Stimulated activated memory B cell treated with anti-CD40 and anti-IgM and Interleukin-4, amounts not matched to agents 10 μg/mL and 1 μg/mL and 100 μg/mL, for 72 hours (primary cell): Measurements from ENCODE around the gene XAB2.

Experiments used
- ATAC-seq: fragments of 150-1000 bp; cut with Tn5 transposase; 2 replicates; pipeline ENCODE4 v1.10.0; 2021
- H3K27ac Mint-ChIP-seq: one replicate; pipeline ENCODE4 v1.8.0; 2022; ENCODE audit warnings: mild to moderate bottlenecking, mixed read lengths
- H3K27me3 Mint-ChIP-seq: one replicate; pipeline ENCODE4 v1.8.0; 2022; ENCODE audit warnings: mixed read lengths
- H3K36me3 Mint-ChIP-seq: one replicate; pipeline ENCODE4 v1.8.0; 2022; ENCODE audit warnings: mixed read lengths
- H3K4me1 Mint-ChIP-seq: one replicate; pipeline ENCODE4 v1.8.0; 2022; ENCODE audit warnings: mixed read lengths
- H3K4me3 Mint-ChIP-seq: one replicate; pipeline ENCODE4 v1.8.0; 2022; ENCODE audit warnings: mild to moderate bottlenecking, moderate library complexity, mixed read lengths
- H3K9me3 Mint-ChIP-seq: one replicate; pipeline ENCODE4 v1.8.0; 2022; ENCODE audit warnings: mixed read lengths

XAB2 gene

DNA sequence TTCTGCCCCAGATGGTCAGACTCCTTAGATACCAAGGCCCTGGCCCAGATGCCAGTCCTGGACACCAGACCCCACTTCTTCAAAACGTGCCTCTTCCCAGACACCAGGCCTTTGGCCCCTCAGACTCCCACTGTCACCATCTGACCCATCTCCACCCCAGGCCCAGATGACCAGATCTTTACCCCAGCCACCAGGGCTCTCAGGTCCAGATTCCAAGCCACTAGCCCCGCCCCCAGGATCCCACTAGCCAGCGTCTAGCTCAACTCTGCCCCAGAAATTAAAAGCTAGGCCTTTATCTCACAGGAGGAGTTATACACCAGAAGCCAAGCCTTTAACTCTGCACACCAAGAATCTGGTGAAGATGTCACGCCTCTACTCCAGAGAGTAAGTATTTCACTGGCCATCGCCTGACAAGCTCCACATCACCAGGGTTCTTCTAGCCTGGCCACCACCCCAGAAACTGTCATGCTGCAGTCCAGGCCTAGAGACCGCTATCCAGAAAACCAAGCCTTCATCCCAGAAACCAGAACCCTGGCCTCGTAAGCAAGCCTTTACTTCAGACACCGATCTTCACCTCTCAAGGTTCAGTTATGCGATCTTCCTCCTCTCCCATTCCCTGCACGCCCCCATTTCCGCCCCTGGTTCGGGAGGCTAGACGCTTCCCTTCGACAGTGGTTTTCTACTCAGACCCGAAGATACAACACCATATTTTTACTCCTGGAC is 595 bp downstream of the XAB2 start:
- no peaks in the 10 kb centered on the region for H3K27me3 Mint-ChIP-seq
- peaks cover 52% of the 10 kb centered on the region for H3K4me1 Mint-ChIP-seq
- ATAC-seq: no peak
- H3K4me3 Mint-ChIP-seq: peak overlapping the region; percentile 93
- no peaks in the 10 kb centered on the region for H3K9me3 Mint-ChIP-seq
- peak overlapping the region; percentile 97 for H3K27ac Mint-ChIP-seq
- H3K36me3 Mint-ChIP-seq: peaks cover 47% of the 10 kb centered on the region

DNA sequence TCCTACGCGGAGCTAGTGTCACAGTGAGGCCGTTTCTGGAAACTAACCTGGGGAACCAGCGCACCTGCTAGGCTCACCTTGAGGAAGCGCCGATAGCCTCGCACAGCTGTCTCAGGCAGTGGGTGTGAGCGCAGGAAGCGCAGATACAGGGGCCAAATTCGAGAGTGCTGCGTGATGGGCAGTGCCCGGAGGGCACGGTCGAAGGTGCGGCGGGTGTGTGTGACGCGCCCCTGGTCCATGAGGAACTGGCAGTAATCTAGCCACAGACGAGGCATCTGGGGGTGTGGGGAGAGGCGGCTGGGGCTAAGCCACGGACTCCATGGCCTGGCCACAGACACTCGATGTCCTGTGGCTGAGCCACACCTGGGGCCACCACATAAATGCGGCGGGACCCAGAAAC is 2.2 kb downstream of the XAB2 start:
- Mint-ChIP-seq H3K27me3 (no peaks in the 10 kb centered on the region), H3K4me3 (no peak overlapping the region), H3K4me1 (peaks cover 52% of the 10 kb centered on the region), H3K9me3 (no peaks in the 10 kb centered on the region), H3K27ac (no peak overlapping the region), H3K36me3 (peaks cover 48% of the 10 kb centered on the region)
- ATAC-seq: no peak

DNA sequence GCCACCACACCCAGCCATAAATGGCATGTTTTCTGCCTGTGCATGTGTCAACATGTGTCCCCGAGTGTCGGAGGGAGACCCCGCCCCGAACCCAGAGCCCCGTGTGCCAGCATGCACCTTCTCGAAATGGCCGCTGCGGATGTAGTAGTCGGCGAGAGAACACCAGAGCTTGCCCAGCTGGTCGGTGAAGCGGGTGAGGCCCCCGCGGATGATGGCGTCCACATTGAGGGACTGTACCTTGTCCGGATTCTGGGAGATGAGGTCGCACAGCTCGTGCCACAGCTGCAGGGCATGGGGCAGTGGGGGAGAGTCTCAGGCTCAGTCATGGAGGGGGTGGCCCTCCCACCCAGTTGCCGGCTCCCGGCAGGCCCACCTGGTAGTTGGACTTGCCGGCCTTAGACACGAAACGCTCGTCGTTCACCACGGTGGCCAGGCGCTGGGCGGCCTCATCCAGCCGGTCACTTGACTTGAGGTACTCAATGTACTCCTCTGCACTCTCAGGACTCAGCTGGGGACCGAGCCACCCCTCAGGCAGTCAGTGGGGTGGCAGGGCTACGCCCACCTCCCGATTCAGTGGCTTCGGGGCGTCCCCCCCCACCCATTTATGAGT is 3.5 kb downstream of the XAB2 start:
- ATAC-seq: no peak
- Mint-ChIP-seq H3K36me3 (peaks cover 54% of the 10 kb centered on the region), H3K9me3 (no peaks in the 10 kb centered on the region), H3K4me1 (peaks cover 41% of the 10 kb centered on the region), H3K27ac (no peak overlapping the region), H3K27me3 (no peaks in the 10 kb centered on the region), H3K4me3 (no peak overlapping the region)

DNA sequence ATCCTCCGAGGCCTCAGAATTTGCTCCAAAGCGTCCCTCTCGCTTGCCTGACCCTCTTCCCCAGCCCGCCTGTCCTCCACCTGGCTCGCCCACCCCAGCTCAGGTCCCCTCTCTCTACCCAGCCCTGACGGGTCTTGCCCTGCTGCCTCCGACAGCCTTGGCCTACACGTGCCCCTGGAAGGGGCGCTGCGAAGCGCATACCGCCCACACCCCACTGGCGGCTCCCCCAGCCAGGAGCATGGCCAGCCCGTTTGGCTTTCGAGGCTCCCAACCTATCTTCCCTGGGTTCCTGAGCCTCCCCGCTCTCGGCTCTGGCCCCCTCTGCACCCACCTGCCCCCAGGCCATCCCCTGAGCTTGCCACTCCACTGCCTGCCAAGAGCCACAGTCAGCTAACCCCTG is 4.5 kb downstream of the XAB2 start:
- Mint-ChIP-seq H3K27me3 (no peaks in the 10 kb centered on the region), H3K4me1 (peaks cover 31% of the 10 kb centered on the region), H3K4me3 (no peak overlapping the region), H3K36me3 (peaks cover 62% of the 10 kb centered on the region), H3K27ac (no peak overlapping the region), H3K9me3 (no peaks in the 10 kb centered on the region)
- no peak for ATAC-seq

DNA sequence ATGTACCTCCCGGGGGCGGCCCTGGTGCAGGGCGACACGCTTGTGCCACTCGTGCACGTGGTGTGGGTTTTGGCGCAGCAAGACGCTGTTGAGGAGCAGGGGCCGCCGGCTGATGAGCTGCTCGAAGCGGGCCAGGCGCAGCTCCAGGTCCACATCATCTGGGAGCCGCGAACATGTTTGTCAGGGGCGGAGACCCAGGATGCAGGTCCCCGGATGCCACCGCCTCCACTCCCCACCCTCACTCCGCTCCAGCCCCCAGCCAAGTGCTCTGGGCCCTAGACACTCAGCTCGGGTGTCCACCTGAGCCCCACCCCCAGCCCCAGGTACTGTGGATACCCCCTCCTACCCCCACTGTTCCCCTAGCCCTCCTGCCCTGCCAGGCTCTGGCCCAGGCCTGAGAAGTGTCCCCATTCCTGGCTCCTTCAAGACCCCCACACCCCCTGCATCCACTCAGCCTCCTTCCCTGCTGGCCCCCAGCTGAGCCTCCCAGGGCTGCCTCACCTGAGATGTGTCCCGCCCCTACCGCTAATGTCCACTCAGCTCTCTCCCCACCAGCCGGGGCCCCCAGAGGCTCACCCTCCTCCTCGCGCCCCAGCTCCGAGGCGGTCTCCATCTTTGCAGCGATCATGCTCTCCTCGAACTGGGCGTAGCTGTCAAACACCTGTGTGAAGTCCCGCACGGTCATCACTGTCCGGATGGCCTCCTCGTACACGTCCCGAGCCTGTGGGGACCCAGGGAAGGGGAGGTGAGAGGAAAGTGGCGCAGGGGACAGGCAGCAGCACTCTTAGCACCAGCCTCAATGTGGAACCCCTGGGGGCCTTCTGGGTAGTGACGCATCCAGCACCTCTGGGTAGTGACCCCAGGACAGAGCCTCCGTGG is 5.4 kb downstream of the XAB2 start:
- H3K4me3 Mint-ChIP-seq: no peak overlapping the region

DNA sequence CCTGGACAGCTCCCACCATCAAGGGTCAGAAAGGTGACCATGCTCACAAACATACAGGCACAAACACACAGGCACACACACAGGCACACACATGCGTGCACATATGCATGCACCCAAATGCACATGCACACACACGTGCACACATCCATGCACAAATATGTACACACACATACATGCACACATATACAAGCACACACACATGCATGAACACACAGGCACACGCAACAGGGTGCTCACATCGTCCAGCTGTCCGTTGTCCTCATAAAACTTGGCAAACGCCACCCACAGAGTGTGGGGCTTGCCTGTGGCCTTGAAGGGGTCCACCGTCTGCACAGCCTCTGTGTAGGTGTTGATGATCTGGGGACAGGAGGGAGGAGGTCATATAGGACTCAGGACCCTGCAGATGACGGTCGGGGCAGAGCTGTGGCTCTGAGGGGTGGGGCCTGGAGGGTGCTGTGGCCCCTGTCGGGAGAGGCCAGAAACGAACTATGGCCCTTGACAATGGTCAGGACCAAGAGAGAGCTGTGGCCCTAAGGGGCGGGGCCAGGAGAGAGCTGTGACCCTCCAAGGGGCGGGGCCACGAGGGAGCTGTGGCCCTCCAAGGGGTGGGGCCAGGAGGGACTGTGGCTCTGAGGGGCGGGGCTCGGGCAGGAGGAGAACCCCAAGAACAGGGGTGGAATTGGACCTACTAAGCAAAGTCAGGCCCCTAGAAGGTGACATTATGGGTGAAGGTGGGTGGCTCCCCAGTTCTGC is 6.2 kb downstream of the XAB2 start:
- no peaks in the 10 kb centered on the region for H3K27me3 Mint-ChIP-seq
- ATAC-seq: no peak
- H3K4me1 Mint-ChIP-seq: peaks cover 14% of the 10 kb centered on the region
- no peaks in the 10 kb centered on the region for H3K9me3 Mint-ChIP-seq
- H3K4me3 Mint-ChIP-seq: no peak overlapping the region
- peaks cover 69% of the 10 kb centered on the region for H3K36me3 Mint-ChIP-seq
- no peak overlapping the region for H3K27ac Mint-ChIP-seq

More for the DNA sequence above, 5.4 kb downstream of the XAB2 start:
- H3K9me3 Mint-ChIP-seq: no peaks in the 10 kb centered on the region
- peaks cover 22% of the 10 kb centered on the region for H3K4me1 Mint-ChIP-seq
- ATAC-seq: no peak
- H3K27ac Mint-ChIP-seq: no peak overlapping the region
- H3K27me3 Mint-ChIP-seq: no peaks in the 10 kb centered on the region
- peaks cover 61% of the 10 kb centered on the region for H3K36me3 Mint-ChIP-seq

DNA sequence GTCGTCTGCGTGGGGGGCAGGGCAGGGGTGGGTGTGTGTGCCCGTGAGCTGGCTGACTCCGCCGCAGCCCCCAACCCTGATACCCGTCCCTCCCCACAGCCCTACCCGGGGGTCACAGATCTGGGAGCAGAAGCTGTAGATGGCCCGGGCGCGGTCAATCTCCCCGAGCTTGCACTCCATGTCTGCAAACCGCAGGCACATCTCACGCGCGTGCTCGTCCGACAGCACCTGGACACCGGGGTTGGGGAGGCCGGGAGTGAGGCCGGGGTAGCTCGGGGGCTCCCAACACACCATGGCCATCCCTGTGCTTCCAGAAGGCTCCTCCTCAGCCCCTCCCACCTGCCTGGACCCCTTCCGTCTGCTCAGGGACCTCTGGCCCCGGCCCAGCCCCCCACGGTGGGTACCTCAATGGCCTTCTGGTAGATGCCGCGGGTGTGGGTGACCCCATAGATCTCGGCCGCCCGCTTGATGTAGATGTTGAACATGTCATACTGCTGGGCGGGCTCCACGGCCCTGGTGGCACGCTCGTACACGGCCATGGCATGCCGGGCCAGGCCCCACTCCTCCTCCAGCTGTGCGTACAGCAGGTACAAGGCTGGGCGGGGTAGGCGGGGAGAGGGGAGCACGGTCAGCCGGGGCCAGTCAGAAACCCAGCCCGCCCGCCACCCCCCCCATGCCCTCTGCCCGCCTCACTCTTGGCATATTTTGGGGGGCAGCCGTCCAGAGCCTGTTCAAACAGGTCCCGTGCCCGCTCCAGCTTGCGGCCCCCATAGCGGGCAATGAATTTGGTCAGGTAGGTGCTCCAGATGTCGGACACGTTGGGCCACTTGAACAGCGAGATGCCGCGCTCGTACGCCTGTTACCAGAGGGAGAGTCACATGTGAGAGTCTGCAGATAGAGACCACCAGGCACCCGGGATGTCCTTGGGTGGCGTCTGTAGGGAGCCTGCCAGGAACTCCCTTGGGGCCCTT is 8.6 kb downstream of the XAB2 start:
- H3K36me3 Mint-ChIP-seq: peaks cover 82% of the 10 kb centered on the region
- H3K9me3 Mint-ChIP-seq: no peaks in the 10 kb centered on the region
- H3K27me3 Mint-ChIP-seq: no peaks in the 10 kb centered on the region
- H3K4me1 Mint-ChIP-seq: no peaks in the 10 kb centered on the region
- H3K4me3 Mint-ChIP-seq: no peak overlapping the region
- no peak for ATAC-seq
- no peak overlapping the region for H3K27ac Mint-ChIP-seq

DNA sequence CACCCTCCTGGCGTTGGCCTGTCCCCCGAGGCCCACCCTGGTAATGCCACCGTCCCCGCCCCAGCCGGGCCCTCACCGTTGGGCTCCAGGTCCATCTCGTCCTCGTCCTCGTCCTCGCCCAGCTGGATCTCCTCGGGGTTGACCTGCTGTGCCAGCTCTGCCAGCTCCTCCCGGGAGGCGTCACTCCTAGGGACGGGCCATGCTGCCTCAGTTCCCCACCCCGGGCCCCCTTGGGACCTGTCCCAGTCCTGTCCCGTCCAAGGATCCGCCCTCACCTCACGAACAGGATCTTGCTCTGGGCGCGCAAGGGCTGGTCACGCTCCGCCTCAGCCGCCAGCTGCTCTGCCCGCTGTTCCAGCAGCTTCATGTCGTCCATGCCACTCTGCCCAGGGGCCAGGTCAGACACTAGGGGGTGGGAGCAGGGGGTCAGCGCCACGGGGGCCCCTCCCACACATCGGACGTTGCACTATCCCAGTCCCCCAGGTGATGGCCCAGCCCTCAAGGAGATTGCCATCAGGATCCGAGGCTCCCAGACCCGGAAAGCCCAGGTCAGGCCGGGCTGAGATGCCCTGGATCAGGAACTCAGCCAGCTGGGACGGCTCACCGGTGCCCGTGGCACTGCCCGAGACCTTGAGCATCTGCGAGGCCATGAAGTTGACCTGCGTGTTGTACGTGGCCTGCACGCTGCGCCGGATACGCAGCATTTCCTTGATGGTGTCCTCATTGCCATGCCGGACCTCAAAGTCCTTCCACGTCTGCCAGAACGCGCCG is 9.5 kb downstream of the XAB2 start:
- ATAC-seq: no peak
- no peaks in the 10 kb centered on the region for H3K4me1 Mint-ChIP-seq
- H3K27me3 Mint-ChIP-seq: no peaks in the 10 kb centered on the region
- H3K9me3 Mint-ChIP-seq: no peaks in the 10 kb centered on the region
- peaks cover 77% of the 10 kb centered on the region for H3K36me3 Mint-ChIP-seq
- no peak overlapping the region for H3K4me3 Mint-ChIP-seq
- no peak overlapping the region for H3K27ac Mint-ChIP-seq

DNA sequence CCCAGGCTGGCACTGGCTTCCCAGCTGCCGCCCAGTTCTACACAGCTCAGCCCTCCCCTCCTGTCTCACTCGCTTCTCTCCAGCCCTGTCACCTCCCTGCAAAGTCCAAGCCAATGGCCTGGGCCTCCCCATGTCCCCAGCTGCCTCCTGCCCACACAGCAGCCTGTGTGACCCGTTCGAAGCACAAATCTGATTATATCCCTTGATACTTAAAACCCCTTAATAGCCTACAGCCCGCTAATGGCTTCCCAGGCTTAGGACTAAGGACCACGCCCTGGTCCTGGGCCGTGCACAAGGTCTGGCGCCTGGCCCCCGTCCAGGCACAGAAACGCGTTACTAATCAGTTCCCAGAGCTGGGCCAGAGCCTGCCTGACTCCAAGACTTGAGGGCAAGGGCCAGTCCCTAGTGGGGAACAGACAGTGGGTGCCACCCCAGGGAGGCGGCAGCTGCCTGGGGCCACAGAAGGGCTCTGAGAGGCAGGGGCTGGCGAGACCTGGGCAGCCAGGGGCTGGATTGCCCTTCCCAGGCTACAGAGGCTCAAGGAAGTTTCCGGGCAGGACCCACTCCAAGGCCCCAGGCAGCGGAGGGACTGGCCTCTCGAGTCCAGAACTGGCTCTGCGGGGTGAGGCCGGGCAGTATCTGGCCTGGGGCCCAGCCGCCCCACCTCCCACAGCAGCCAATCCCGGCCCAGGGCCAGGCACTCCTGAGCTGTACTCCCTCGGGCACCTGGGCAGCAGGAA is 10.4 kb downstream of the XAB2 start:
- Mint-ChIP-seq H3K27ac (no peak overlapping the region), H3K36me3 (peaks cover 69% of the 10 kb centered on the region), H3K4me3 (no peak overlapping the region), H3K9me3 (no peaks in the 10 kb centered on the region), H3K27me3 (no peaks in the 10 kb centered on the region), H3K4me1 (no peaks in the 10 kb centered on the region)
- ATAC-seq: no peak

DNA sequence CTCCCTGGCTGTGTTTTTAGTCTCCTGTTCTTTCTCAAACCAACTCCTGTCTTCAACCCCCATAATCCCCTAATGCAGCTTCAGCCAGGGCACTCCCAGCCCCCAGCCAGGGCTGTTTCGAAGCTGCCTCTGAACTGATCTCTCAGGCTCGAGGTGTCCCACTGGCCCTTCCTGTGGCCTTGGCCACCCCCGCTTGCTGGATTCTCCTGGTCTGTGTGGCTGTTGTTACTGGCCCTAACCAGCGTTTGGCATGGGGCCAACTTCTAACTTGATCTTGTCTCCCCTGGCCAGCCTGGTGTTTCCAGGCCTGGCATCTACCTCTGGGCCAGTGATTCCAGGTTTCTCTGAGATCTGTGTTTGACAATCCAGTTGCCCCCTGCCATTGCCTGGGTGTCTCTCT is 11.0 kb downstream of the XAB2 start:
- H3K9me3 Mint-ChIP-seq: no peaks in the 10 kb centered on the region
- H3K4me3 Mint-ChIP-seq: no peak overlapping the region
- no peaks in the 10 kb centered on the region for H3K4me1 Mint-ChIP-seq
- H3K27ac Mint-ChIP-seq: no peak overlapping the region
- no peak for ATAC-seq
- no peaks in the 10 kb centered on the region for H3K27me3 Mint-ChIP-seq
- H3K36me3 Mint-ChIP-seq: peaks cover 67% of the 10 kb centered on the region

DNA sequence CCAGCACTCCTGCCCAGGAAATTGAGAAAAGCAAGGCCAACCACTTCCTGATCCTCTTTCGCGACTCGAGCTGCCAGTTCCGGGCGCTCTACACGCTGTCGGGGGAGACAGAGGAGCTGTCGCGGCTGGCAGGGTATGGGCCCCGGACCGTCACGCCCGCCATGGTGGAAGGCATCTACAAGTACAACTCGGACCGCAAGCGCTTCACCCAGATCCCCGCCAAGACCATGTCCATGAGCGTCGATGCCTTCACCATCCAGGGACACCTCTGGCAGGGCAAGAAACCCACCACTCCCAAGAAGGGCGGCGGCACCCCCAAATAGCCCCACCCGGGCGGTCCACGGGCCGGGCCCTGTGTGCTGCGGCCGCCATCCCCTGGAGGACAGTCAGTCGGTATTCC is 11.6 kb downstream of the XAB2 start:
- Mint-ChIP-seq H3K36me3 (peaks cover 61% of the 10 kb centered on the region), H3K27ac (no peak overlapping the region)

DNA sequence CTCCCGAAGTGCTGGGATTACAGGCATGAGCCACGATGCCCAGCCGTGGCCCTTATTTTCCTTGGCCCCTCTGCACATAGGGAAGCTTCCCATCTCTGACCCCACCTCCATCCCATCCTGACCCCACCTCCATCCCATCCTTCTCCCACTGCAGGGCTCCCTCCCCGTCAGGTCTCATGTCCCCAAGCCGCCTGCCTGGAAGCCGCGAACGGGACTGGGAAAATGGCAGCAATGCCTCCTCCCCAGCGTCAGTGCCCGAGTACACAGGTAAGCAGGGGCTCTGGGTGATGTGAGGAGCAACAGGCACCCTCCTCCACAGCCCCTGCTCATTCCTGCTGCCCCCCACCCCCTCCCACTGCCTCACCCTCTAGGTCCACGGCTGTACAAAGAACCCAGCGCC is 12.2 kb downstream of the XAB2 start:
- Mint-ChIP-seq H3K4me1 (no peaks in the 10 kb centered on the region), H3K27ac (no peak overlapping the region), H3K9me3 (no peaks in the 10 kb centered on the region), H3K27me3 (no peaks in the 10 kb centered on the region), H3K4me3 (no peak overlapping the region), H3K36me3 (peaks cover 57% of the 10 kb centered on the region)
- ATAC-seq: no peak

More for the DNA sequence above, 11.6 kb downstream of the XAB2 start:
- ATAC-seq: peak; percentile 22
- Mint-ChIP-seq H3K27me3 (no peaks in the 10 kb centered on the region), H3K4me3 (no peak overlapping the region), H3K4me1 (no peaks in the 10 kb centered on the region), H3K9me3 (no peaks in the 10 kb centered on the region)
